GM19240 (cell line): ENCODE data around the gene STX2.
"Not testable (repeated sequence)": the region's sequence is repeated elsewhere in the genome, so short reads cannot be mapped to it uniquely, and the experiment has no call there.

Experiments used
- DNase-seq: peaks from one replicate; pipeline ENCODE4 v3.0.0; 2011; ENCODE audit warnings: low spot score; ENCODE audit not compliant: insufficient read length

STX2 gene

GRCh38 chr12:130870442-130871285 is 31.6 kb upstream of the STX2 start:
- peak; percentile 73 for DNase-seq

- DNase-seq, result no peak
Observed at GRCh38 chr12:130868412-130868811, 29.4 kb upstream of the STX2 start.

- no peak for DNase-seq
Observed at GRCh38 chr12:130863298-130863697, 24.2 kb upstream of the STX2 start.

- DNase-seq, result not testable (repeated sequence)
Observed at GRCh38 chr12:130862771-130863170, 23.7 kb upstream of the STX2 start.

GRCh38 chr12:130862161-130862560 is 23.1 kb upstream of the STX2 start:
- no peak for DNase-seq

GRCh38 chr12:130860311-130860710 is 21.3 kb upstream of the STX2 start:
- DNase-seq, result no peak

- DNase-seq, result no peak
Observed at GRCh38 chr12:130859161-130859560, 20.1 kb upstream of the STX2 start.

GRCh38 chr12:130858084-130858483 is 19.0 kb upstream of the STX2 start:
- DNase-seq, result no peak

GRCh38 chr12:130856088-130856487 is 17.0 kb upstream of the STX2 start:
- DNase-seq, result no peak

GRCh38 chr12:130850418-130851021 is 11.5 kb upstream of the STX2 start:
- no peak for DNase-seq

GRCh38 chr12:130849561-130850417 is 10.7 kb upstream of the STX2 start:
- DNase-seq, result no peak

GRCh38 chr12:130848785-130849305 is 9.8 kb upstream of the STX2 start:
- not testable (repeated sequence) for DNase-seq

GRCh38 chr12:130848105-130848504 is 9.1 kb upstream of the STX2 start:
- DNase-seq, result not testable (repeated sequence)

- no peak for DNase-seq
Observed at GRCh38 chr12:130847112-130847511, 8.1 kb upstream of the STX2 start.

GRCh38 chr12:130846369-130846768 is 7.3 kb upstream of the STX2 start:
- no peak for DNase-seq

GRCh38 chr12:130839770-130840404 is 837 bp upstream of the STX2 start:
- DNase-seq, result no peak

- no peak for DNase-seq
Observed at GRCh38 chr12:130838284-130838950, 633 bp downstream of the STX2 start.

- no peak for DNase-seq
Observed at GRCh38 chr12:130835436-130835835, 3.6 kb downstream of the STX2 start.

- no peak for DNase-seq
Observed at GRCh38 chr12:130835011-130835410, 4.0 kb downstream of the STX2 start.

GRCh38 chr12:130832561-130833209 is 6.4 kb downstream of the STX2 start:
- no peak for DNase-seq
